Spinal cord (tissue), 10 donors: ENCODE measurements around the gene ACTR3C. TPM values are rescaled to one million over a fixed set of nuclear protein-coding genes. Genes with fewer than 3 reads are reported as not detected.
A peak's percentile ranks its signal among the peaks of the same experiment; 100 is the strongest.
"Not testable (repeated sequence)": the region's sequence is repeated elsewhere in the genome, so short reads cannot be mapped to it uniquely, and the experiment has no call there.

ENCODE experiments used
- DNase-seq, 6 donors: peaks; one replicate each; pipeline versions ENCODE4 v3.0.0 to v3.0.0-alpha.2; 2013 to 2015; ENCODE audit warnings: low spot score in 6 of 6, low read depth in 4 of 6
- H3K27ac ChIP-seq: one replicate; pipeline ENCODE4 v1.5.1; 2013; ENCODE audit warnings: low read depth, low read length, control low read depth
- H3K27me3 ChIP-seq: one replicate; pipeline ENCODE4 v1.6.1; 2013; ENCODE audit warnings: low read length; ENCODE audit not compliant: control insufficient read depth, insufficient read depth
- H3K36me3 ChIP-seq: one replicate; pipeline ENCODE4 v1.6.1; 2013; ENCODE audit warnings: low read length; ENCODE audit not compliant: control insufficient read depth, insufficient read depth
- H3K4me1 ChIP-seq: one replicate; pipeline ENCODE4 v1.6.1; 2013; ENCODE audit warnings: low read length; ENCODE audit not compliant: control insufficient read depth, insufficient read depth
- H3K4me3 ChIP-seq: one replicate; pipeline ENCODE4 v1.5.1; 2013; ENCODE audit warnings: low read depth, low read length, control low read depth
- H3K9me3 ChIP-seq: one replicate; pipeline ENCODE4 v1.6.1; 2013; ENCODE audit warnings: low read length; ENCODE audit not compliant: control insufficient read depth, insufficient read depth
- WGBS: methylation state at CpG from one replicate; pipeline ENCODE4 v1.1.5; 2013; ENCODE audit warnings: missing lambda C conversion rate; ENCODE audit not compliant: insufficient coverage; 5-methylcytosine and 5-hydroxymethylcytosine counted together
- polyA plus RNA-seq, 2 donors: library from polyadenylated mRNA; unstranded; fragments of 120-200 nt; gene quantifications; one replicate each; pipeline ENCODE4 v1.2.1, GENCODE V29; 2013; ENCODE audit not compliant: insufficient read length in 2 of 2
- total RNA-seq, 2 donors: library from RNA; depleted of rRNA in 1 of 2; stranded (reverse); fragments of 120-200 nt in 1 of 2; fragments of >200 nt in 1 of 2; gene quantifications; one replicate each; pipeline versions ENCODE4 v1.2.3 to v1.2.4, GENCODE V29; 2013 to 2014
- donor health status: healthy.

The ACTR3C gene
- total and polyA plus RNA-seq, 4 donors: 1.1 to 5.8 (median 4.3) TPM

- H3K27ac ChIP-seq, H3K27me3 ChIP-seq, H3K36me3 ChIP-seq, H3K9me3 ChIP-seq, H3K4me3 ChIP-seq: not testable (repeated sequence)
- no CpG with 5 or more reads among the region's 11 CpGs for WGBS
- DNase-seq: peak in 3 of 6 donors; percentile 33 to 83 (median 43)
- H3K4me1 ChIP-seq: peaks cover 12% of the 10 kb centered on the region
These were observed 101.0 kb downstream of the ACTR3C start for GRCh38 chr7:150222083-150222972.

GRCh38 chr7:150220673-150221181 lies 102.6 kb downstream of the ACTR3C start:
- not testable (repeated sequence) for H3K27ac ChIP-seq
- 0% methylated on average over 21 of the region's 38 CpGs for WGBS

GRCh38 chr7:150219941-150220658 lies 103.2 kb downstream of the ACTR3C start:
- not testable (repeated sequence) for H3K9me3 ChIP-seq

More at GRCh38 chr7:150220673-150221181, 102.6 kb downstream of the ACTR3C start:
- H3K36me3 ChIP-seq, H3K9me3 ChIP-seq, H3K27me3 ChIP-seq: not testable (repeated sequence)
- DNase-seq: peak in 4 of 6 donors; percentile 19 to 65 (median 44)
- peaks cover 12% of the 10 kb centered on the region for H3K4me1 ChIP-seq
- H3K4me3 ChIP-seq: peak overlapping the region; percentile 24

GRCh38 chr7:150206848-150207247 lies 116.5 kb downstream of the ACTR3C start:
- H3K27ac ChIP-seq, H3K4me3 ChIP-seq, H3K36me3 ChIP-seq, DNase-seq, H3K4me1 ChIP-seq, H3K9me3 ChIP-seq, H3K27me3 ChIP-seq: not testable (repeated sequence)
- WGBS: no CpG with 5 or more reads among the region's 1 CpG

More at GRCh38 chr7:150219941-150220658, 103.2 kb downstream of the ACTR3C start:
- Histone ChIP-seq H3K4me3 (peak overlapping the region; percentile 24), H3K4me1 (peaks cover 12% of the 10 kb centered on the region)
- DNase-seq: peak in 2 of 6 donors; percentile 4 to 41
- not testable (repeated sequence) for H3K36me3 ChIP-seq, H3K27me3 ChIP-seq, H3K27ac ChIP-seq
- WGBS: under 1% methylated on average over 19 of the region's 50 CpGs

GRCh38 chr7:150205866-150206265 lies 117.5 kb downstream of the ACTR3C start:
- not testable (repeated sequence) for H3K4me1 ChIP-seq, H3K27ac ChIP-seq, H3K4me3 ChIP-seq, H3K36me3 ChIP-seq, H3K9me3 ChIP-seq, DNase-seq, H3K27me3 ChIP-seq
- WGBS: 87% methylated on average over 2 of the region's 4 CpGs

- not testable (repeated sequence) for H3K27ac ChIP-seq, H3K27me3 ChIP-seq, DNase-seq, H3K9me3 ChIP-seq, H3K36me3 ChIP-seq, H3K4me1 ChIP-seq, H3K4me3 ChIP-seq
- WGBS: 95% methylated on average over 7 of the region's 7 CpGs
These were observed 118.8 kb downstream of the ACTR3C start for GRCh38 chr7:150204577-150204976.

- 92% methylated on average over 2 of the region's 4 CpGs for WGBS
- not testable (repeated sequence) for H3K27me3 ChIP-seq, H3K9me3 ChIP-seq, DNase-seq, H3K4me3 ChIP-seq, H3K4me1 ChIP-seq, H3K27ac ChIP-seq, H3K36me3 ChIP-seq
These were observed 120.5 kb downstream of the ACTR3C start for GRCh38 chr7:150202894-150203293.

Other genes with a start within 250 kb of the ACTR3C start
- 10 to 100 TPM in 1 of 2 donors, 1 to 10 TPM in 1; 8.1 to 13.3 TPM for gene LRRC61, start 190 bp downstream of the ACTR3C start, total RNA-seq
- gene LRRC61, start 190 bp downstream of the ACTR3C start, polyA plus RNA-seq: 10 to 100 TPM; 33.6 to 38.6 TPM
- gene RARRES2, start 18.1 kb upstream of the ACTR3C start, total RNA-seq: 100 to 1,000 TPM in 1 of 2 donors, 10 to 100 TPM in 1; 44.5 to 234 TPM
- gene RARRES2, start 18.1 kb upstream of the ACTR3C start, polyA plus RNA-seq: 10 to 100 TPM; 25.1 to 91.8 TPM
- gene REPIN1, start 45.3 kb upstream of the ACTR3C start, total RNA-seq: 10 to 100 TPM; 31.0 to 55.6 TPM
- 100 to 1,000 TPM; 120 to 124 TPM for gene REPIN1, start 45.3 kb upstream of the ACTR3C start, polyA plus RNA-seq
- 10 to 100 TPM in 1 of 2 donors, 1 to 10 TPM in 1; 7.3 to 11.6 TPM for gene ZNF775, start 55.8 kb upstream of the ACTR3C start, total RNA-seq
- gene ZNF775, start 55.8 kb upstream of the ACTR3C start, polyA plus RNA-seq: 10 to 100 TPM; 16.4 to 19.1 TPM
- gene GIMAP8, start 127.1 kb upstream of the ACTR3C start, total RNA-seq: 1 to 10 TPM; 4.7 to 8.8 TPM
- 1 to 10 TPM; 3.9 to 4.2 TPM for gene GIMAP8, start 127.1 kb upstream of the ACTR3C start, polyA plus RNA-seq
- 10 to 100 TPM in 1 of 2 donors, 1 to 10 TPM in 1; 3.3 to 13.2 TPM for gene GIMAP7, start 191.3 kb upstream of the ACTR3C start, total RNA-seq
- gene GIMAP7, start 191.3 kb upstream of the ACTR3C start, polyA plus RNA-seq: 1 to 10 TPM; 8.7 to 9.9 TPM
- 10 to 100 TPM; 21.5 to 46.2 TPM for gene GIMAP4, start 243.8 kb upstream of the ACTR3C start, total RNA-seq
- 10 to 100 TPM; 14.8 to 21.1 TPM for gene GIMAP4, start 243.8 kb upstream of the ACTR3C start, polyA plus RNA-seq